ENCODE data around the gene CLEC17A. TPM values are rescaled to one million over a fixed set of nuclear protein-coding genes. Genes with fewer than 3 reads are reported as not detected.

The CLEC17A gene
- total and polyA plus RNA-seq, 2 of the 13 experiments (the other 11 are each of a cell fraction or from before 2014, with no cell fraction given) = not detected

DNA sequence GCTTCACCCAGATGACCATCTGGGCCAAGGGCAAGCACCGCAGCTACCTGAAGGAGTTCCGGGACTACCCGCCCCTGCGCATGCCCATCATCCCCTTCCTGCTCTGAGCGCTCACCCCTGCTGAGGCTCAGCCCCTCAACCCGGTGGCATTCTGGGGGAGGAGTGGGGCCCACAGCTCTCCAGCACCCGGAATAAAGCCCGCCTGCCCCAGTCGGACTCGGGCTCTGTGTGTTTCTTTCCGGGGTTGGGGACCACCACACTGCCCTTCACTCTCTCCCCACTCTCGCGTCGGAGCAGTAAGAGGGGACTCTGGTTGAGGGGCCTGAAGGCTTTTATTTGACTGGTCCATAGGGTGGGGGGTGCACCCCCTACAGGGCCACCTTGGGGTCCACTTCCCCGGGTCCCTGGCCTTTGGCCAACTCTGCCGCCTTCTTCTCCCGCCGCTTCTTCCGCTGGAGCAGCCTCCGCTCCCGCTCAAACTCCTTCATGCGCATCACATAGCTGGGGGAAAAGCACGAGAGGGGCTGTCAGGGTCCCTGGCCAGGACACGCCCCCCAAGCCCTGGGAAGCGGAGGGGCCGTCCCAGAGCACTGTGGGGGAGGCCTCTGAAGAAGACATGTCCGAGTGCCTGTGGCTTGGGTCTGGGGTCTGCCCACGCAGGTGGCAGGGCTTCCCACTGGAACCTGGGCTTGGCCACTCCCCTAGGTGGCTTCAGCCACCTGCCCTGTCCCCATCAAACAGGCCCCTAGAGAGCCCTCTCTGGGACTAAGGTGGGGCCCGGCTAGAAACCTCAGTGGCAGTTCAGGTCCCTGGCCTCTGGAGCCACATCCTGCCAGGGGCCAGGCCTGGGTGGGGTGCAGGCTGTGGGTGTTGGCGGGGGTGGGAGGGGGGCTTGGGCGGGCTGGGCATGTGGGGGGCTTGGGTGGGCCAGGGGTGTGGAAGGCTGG lies 16.8 kb upstream of the CLEC17A start:
- no TSS peak for BruUV-seq (replicated peaks)
- peaks cover 8% of the 10 kb centered on the region for H3K79me2 ChIP-seq (ENCODE audit: insufficient read depth, low read length)
- no peaks in the 10 kb centered on the region for H3K27me3 ChIP-seq (ENCODE audit: control insufficient read depth in 1 of 2, insufficient read depth in 2 of 2, low read length in 2 of 2)
- in situ Hi-C loops (cut with HindIII; ENCODE audit: extremely low pct_ligation_motif_present, low pct_unique_long_range_greater_than_20kb) = no loop called here
- no peaks in the 10 kb centered on the region for H3K9me3 ChIP-seq (ENCODE audit: low read length)
- no peak for FAIRE-seq
- no peak overlapping the region for H3K4me2 ChIP-seq (ENCODE audit: low read depth, low read length)
- POLR2A ChIA-PET = no interaction called here
- H3K27ac ChIP-seq (ENCODE audit: extremely low read length, insufficient read depth, low read length) = no peak overlapping the region
- WGBS (ENCODE audit: low lambda C conversion rate) = 98% methylated on average over 22 of the region's 31 CpGs
- peak; percentile 12; the same call in 1 of the 2 replicates for TF ChIP-seq RBFOX2 (IDR thresholded peaks at IDR 0.05; ENCODE audit: low read depth, low read length)
- TF ChIP-seq AGO2 (optimal IDR thresholded peaks at IDR 0.05; ENCODE audit: low read depth, low read length) = peak; percentile 71
- no peak for TF ChIP-seq POLR2AphosphoS5 (IDR thresholded peaks at IDR 0.05; ENCODE audit: low read depth, low read length)
- peaks cover 6 to 17% of the 10 kb centered on the region in 2 experiments; a peak in 3 of 5 replicates for H3K36me3 ChIP-seq (replicated peaks in 1 of 2; ENCODE audit: control insufficient read depth in 1 of 2, insufficient read depth in 2 of 2, low read length in 2 of 2)
- CTCF ChIA-PET (ENCODE audit: low intra/inter-chr PET ratio, low total read pairs) = no interaction called here
- ATAC-seq = no peak
- no peak overlapping the region for H3K9ac ChIP-seq (ENCODE audit: insufficient read depth, low read depth, low read length)
- no peak for DNase-seq (ENCODE audit: low spot score)
- no peak overlapping the region for H2AFZ ChIP-seq (ENCODE audit: low read length)
- H3K4me1 ChIP-seq (ENCODE audit: insufficient read depth, low read length) = peaks cover 27% of the 10 kb centered on the region
- H4K20me1 ChIP-seq (ENCODE audit: insufficient read depth, low read length) = no peaks in the 10 kb centered on the region; the same call in 1 of the 2 replicates
- H3K4me3 ChIP-seq (replicated peaks in 1 of 3; ENCODE audit: insufficient read depth in 1 of 3, low read depth in 2 of 3, low read length in 3 of 3) = no peak overlapping the region
- intact Hi-C loops (cut with micrococcal nuclease; ENCODE audit: unreplicated experiment) = no loop called here

DNA sequence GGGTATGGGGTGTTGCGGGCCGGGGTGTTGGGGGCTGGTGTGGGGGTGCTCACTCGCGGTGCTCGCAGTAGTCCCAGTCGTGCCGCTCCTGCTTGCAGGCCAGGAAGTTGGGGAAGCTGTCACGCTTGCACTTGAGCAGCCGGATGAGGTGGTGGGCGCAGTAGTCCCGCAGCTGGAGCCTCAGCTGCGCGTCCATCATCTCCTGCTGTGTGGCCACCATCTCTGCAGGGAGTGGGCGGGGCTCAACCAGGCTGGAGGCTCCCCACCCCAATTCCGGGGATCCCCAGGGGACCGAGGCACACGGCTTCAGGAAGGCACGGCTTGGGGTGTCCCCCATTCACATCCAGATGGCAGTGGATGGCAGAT lies 16.2 kb upstream of the CLEC17A start:
- Histone ChIP-seq H3K36me3 (replicated peaks in 1 of 2; ENCODE audit: control insufficient read depth in 1 of 2, insufficient read depth in 2 of 2, low read length in 2 of 2) (peaks cover 6 to 17% of the 10 kb centered on the region in 2 experiments; a peak in 3 of 5 replicates), H3K9me3 (ENCODE audit: low read length) (no peaks in the 10 kb centered on the region), H2AFZ (ENCODE audit: low read length) (no peak overlapping the region), H3K27ac (ENCODE audit: extremely low read length, insufficient read depth, low read length) (no peak overlapping the region), H3K4me2 (ENCODE audit: low read depth, low read length) (no peak overlapping the region), H3K79me2 (ENCODE audit: insufficient read depth, low read length) (peaks cover 12% of the 10 kb centered on the region), H3K4me3 (replicated peaks in 1 of 3; ENCODE audit: insufficient read depth in 1 of 3, low read depth in 2 of 3, low read length in 3 of 3) (no peak overlapping the region), H3K9ac (ENCODE audit: insufficient read depth, low read depth, low read length) (no peak overlapping the region), H3K4me1 (ENCODE audit: insufficient read depth, low read length) (peaks cover 28% of the 10 kb centered on the region), H3K27me3 (ENCODE audit: control insufficient read depth in 1 of 2, insufficient read depth in 2 of 2, low read length in 2 of 2) (no peaks in the 10 kb centered on the region; a peak in 1 of 5 replicates), H4K20me1 (ENCODE audit: insufficient read depth, low read length) (no peaks in the 10 kb centered on the region; the same call in 1 of the 2 replicates)
- in situ Hi-C loops (cut with HindIII; ENCODE audit: extremely low pct_ligation_motif_present, low pct_unique_long_range_greater_than_20kb) = no loop called here
- POLR2A ChIA-PET = no interaction called here
- DNase-seq (ENCODE audit: low spot score) = no peak
- intact Hi-C loops (cut with micrococcal nuclease; ENCODE audit: unreplicated experiment) = no loop called here
- no peak for FAIRE-seq
- WGBS (ENCODE audit: low lambda C conversion rate) = 100% methylated on average over 3 of the region's 18 CpGs
- CTCF ChIA-PET (ENCODE audit: low intra/inter-chr PET ratio, low total read pairs) = no interaction called here
- BruUV-seq (replicated peaks) = no TSS peak
- no peak for ATAC-seq
- no peak for TF ChIP-seq ZNF605 (CRISPR knock-in tag; IDR thresholded peaks at IDR 0.05)
- no peak for TF ChIP-seq ARNT2 (CRISPR knock-in tag; IDR thresholded peaks at IDR 0.05; ENCODE audit: low read depth)
- TF ChIP-seq ATF2 (CRISPR knock-in tag; IDR thresholded peaks at IDR 0.05) = no peak
- no peak for TF ChIP-seq HHEX (CRISPR knock-in tag; IDR thresholded peaks at IDR 0.05)
- no peak for TF ChIP-seq ZNF761 (CRISPR knock-in tag; conservative IDR thresholded peaks at IDR 0.05)
- TF ChIP-seq ZNF720 (CRISPR knock-in tag; IDR thresholded peaks at IDR 0.05) = no peak
- TF ChIP-seq MAZ (IDR thresholded peaks at IDR 0.05; ENCODE audit: borderline replicate concordance, low read depth, low read length) = no peak
- TF ChIP-seq MAZ (CRISPR knock-in tag; IDR thresholded peaks at IDR 0.05; ENCODE audit: low read depth) = no peak
- TF ChIP-seq SMAD9 (CRISPR knock-in tag; IDR thresholded peaks at IDR 0.05) = no peak
- no peak for TF ChIP-seq ZNF724P (CRISPR knock-in tag; IDR thresholded peaks at IDR 0.05; ENCODE audit: borderline replicate concordance)
- no peak for TF ChIP-seq GTF2F1 (IDR thresholded peaks at IDR 0.05; ENCODE audit: low read length)
- TF ChIP-seq, protein P1, sequence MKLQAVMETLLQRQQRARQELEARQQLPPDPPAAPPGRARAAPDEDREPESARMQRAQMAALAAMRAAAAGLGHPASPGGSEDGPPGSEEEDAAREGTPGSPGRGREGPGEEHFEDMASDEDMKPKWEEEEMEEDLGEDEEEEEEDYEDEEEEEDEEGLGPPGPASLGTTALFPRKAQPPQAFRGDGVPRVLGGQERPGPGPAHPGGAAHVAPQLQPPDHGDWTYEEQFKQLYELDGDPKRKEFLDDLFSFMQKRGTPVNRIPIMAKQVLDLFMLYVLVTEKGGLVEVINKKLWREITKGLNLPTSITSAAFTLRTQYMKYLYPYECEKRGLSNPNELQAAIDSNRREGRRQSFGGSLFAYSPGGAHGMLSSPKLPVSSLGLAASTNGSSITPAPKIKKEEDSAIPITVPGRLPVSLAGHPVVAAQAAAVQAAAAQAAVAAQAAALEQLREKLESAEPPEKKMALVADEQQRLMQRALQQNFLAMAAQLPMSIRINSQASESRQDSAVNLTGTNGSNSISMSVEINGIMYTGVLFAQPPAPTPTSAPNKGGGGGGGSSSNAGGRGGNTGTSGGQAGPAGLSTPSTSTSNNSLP (IDR thresholded peaks at IDR 0.05; ENCODE audit: low read depth, low read length) = no peak
